CD4-positive, alpha-beta memory T cell (primary cell): ENCODE measurements around the gene STEAP1B. TPM values are rescaled to one million over a fixed set of nuclear protein-coding genes. Genes with fewer than 3 reads are reported as not detected.
A peak's percentile ranks its signal among the peaks of the same experiment; 100 is the strongest.
"Not testable (repeated sequence)": the region's sequence is repeated elsewhere in the genome, so short reads cannot be mapped to it uniquely, and the experiment has no call there.

ENCODE experiments used
- CTCF ChIA-PET: fragments of 350-600 bp; sonication (Branson Sonifier 250); formaldehyde crosslinking; loops from one replicate; lab custom pipeline; 2021; ENCODE audit warnings: inconsistent platforms; ENCODE audit not compliant: partially characterized antibody; lab: Charles Lee
- POLR2A ChIA-PET: fragments of 350-600 bp; sonication (Branson Sonifier 250); formaldehyde crosslinking; loops from one replicate; lab custom pipeline; 2021; ENCODE audit not compliant: partially characterized antibody; lab: Charles Lee
- DNase-seq, 5 donors: peaks; one replicate each; pipeline versions ENCODE4 v3.0.0 to v3.0.0-alpha.2; 2020 to 2022; ENCODE audit warnings: mixed read lengths in 1 of 5
- H3K27ac ChIP-seq: one replicate; pipeline ENCODE4 v1.7.0; 2013; ENCODE audit warnings: low read depth, low read length
- H3K27me3 ChIP-seq: 2 replicates; pipeline ENCODE4 v1.7.0; 2013; ENCODE audit warnings: mild to moderate bottlenecking, low read length, moderate library complexity; ENCODE audit not compliant: insufficient read depth
- H3K36me3 ChIP-seq: 2 replicates; pipeline ENCODE4 v1.7.0; 2013; ENCODE audit warnings: mild to moderate bottlenecking, low read length, moderate library complexity; ENCODE audit not compliant: insufficient read depth
- H3K4me1 ChIP-seq: 2 replicates; pipeline ENCODE4 v1.7.0; 2013; ENCODE audit warnings: mild to moderate bottlenecking, low read length, moderate library complexity; ENCODE audit not compliant: insufficient read depth
- H3K4me3 ChIP-seq, 2 donors: one replicate each; pipeline ENCODE4 v1.7.0; 2013; ENCODE audit warnings: low read length in 2 of 2, mild to moderate bottlenecking in 1 of 2
- H3K9me3 ChIP-seq, 2 donors: one replicate each; pipeline ENCODE4 v1.7.0; 2013; ENCODE audit warnings: low read length in 2 of 2, control low read depth in 1 of 2; ENCODE audit not compliant: control insufficient read depth in 1 of 2
- H3K27ac Mint-ChIP-seq, 7 donors: one replicate each; pipeline ENCODE4 v1.8.0; 2020 to 2021; ENCODE audit warnings: mixed read lengths in 7 of 7, mild to moderate bottlenecking in 6 of 7, inconsistent platforms in 3 of 7, moderate library complexity in 3 of 7
- H3K27me3 Mint-ChIP-seq, 2 donors: one replicate each; pipeline ENCODE4 v1.8.0; 2020 to 2021; ENCODE audit warnings: mixed read lengths in 2 of 2
- H3K36me3 Mint-ChIP-seq, 2 donors: one replicate each; pipeline ENCODE4 v1.8.0; 2020 to 2021; ENCODE audit warnings: mixed read lengths in 2 of 2, inconsistent platforms in 1 of 2, mild to moderate bottlenecking in 1 of 2
- H3K4me1 Mint-ChIP-seq, 4 donors: one replicate each; pipeline ENCODE4 v1.8.0; 2020 to 2021; ENCODE audit warnings: mixed read lengths in 4 of 4, mild to moderate bottlenecking in 1 of 4
- H3K4me3 Mint-ChIP-seq, 8 donors: one replicate each; pipeline ENCODE4 v1.8.0; 2020 to 2021; ENCODE audit warnings: mixed read lengths in 8 of 8, mild to moderate bottlenecking in 7 of 8, moderate library complexity in 6 of 8, inconsistent platforms in 3 of 8
- H3K9me3 Mint-ChIP-seq, 8 donors: one replicate each; pipeline ENCODE4 v1.8.0; 2020 to 2021; ENCODE audit warnings: mixed read lengths in 8 of 8, mild to moderate bottlenecking in 5 of 8, inconsistent platforms in 3 of 8, moderate library complexity in 1 of 8
- intact Hi-C: fragments of 100-400 bp; cut with micrococcal nuclease; formaldehyde crosslinking; loops from one replicate; pipeline ENCODE4 v1.15.1; 2023
- polyA plus RNA-seq, 2 donors: library from polyadenylated mRNA; unstranded; fragments of 300-500 nt; fragmentation: Illumina TruSeq; gene quantifications; one replicate each; pipeline ENCODE4 v1.2.3, GENCODE V29; 2021
- total RNA-seq, 2 experiments: library from RNA; stranded (reverse); gene quantifications; one replicate each; pipeline ENCODE4 v1.2.3, GENCODE V29; 2021

Gene STEAP1B
- total and polyA plus RNA-seq, 4 experiments from 2014 or later = not detected

DNA sequence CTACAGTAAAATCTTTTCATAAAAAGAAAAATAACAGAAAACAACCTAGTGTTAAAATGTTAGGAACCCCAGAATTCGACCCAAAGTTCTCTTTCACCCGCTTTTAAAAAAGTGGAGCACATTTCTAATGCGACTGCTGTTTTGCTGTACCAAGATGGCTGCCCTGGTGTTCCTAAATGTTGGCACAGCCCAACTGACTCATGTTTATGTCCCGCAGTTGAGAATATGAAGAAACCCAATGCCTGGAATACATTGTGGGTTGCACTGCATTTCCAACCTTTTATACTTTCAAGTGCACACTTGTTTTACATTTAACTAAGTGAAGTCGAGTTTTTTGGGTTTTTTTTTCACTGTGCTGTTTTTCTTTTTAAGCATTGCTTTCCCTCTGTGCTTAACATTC, 944 bp downstream of the STEAP1B start:
- H3K36me3 ChIP-seq = no peaks in the 10 kb centered on the region
- H3K27ac ChIP-seq = no peak overlapping the region
- no peaks in the 10 kb centered on the region for H3K4me1 ChIP-seq
- H3K36me3 Mint-ChIP-seq = no peaks in the 10 kb centered on the region
- no peaks in the 10 kb centered on the region for H3K9me3 Mint-ChIP-seq
- no peaks in the 10 kb centered on the region for H3K9me3 ChIP-seq
- no peak overlapping the region for H3K27ac Mint-ChIP-seq
- H3K4me3 ChIP-seq = no peak overlapping the region
- no peak overlapping the region for H3K4me3 Mint-ChIP-seq
- ChIA-PET CTCF (no interaction called here), POLR2A (no interaction called here)
- no peaks in the 10 kb centered on the region for H3K27me3 ChIP-seq
- DNase-seq = no peak
- intact Hi-C loops = no loop called here
- peaks cover 2 to 9% (median 7%) of the 10 kb centered on the region in 4 donors for H3K4me1 Mint-ChIP-seq
- H3K27me3 Mint-ChIP-seq = peaks cover 6 to 18% of the 10 kb centered on the region in 2 donors

GRCh38 chr7:22496912-22497311, 3.1 kb downstream of the STEAP1B start:
- H3K27ac Mint-ChIP-seq = not testable (repeated sequence)

GRCh38 chr7:22496296-22496888, 3.6 kb downstream of the STEAP1B start:
- DNase-seq, H3K27me3 ChIP-seq, H3K4me1 ChIP-seq, H3K27ac ChIP-seq, H3K4me3 Mint-ChIP-seq, intact Hi-C loops, H3K4me3 ChIP-seq, H3K36me3 ChIP-seq, H3K9me3 ChIP-seq, H3K27ac Mint-ChIP-seq, POLR2A ChIA-PET, H3K4me1 Mint-ChIP-seq, H3K36me3 Mint-ChIP-seq, H3K9me3 Mint-ChIP-seq: not testable (repeated sequence)
- peaks cover 6 to 21% of the 10 kb centered on the region in 2 donors for H3K27me3 Mint-ChIP-seq
- CTCF ChIA-PET = interaction anchor here (1.0 to 1.4 kb wide), 2 partner anchors 386 to 393 kb away, joined by 3 to 5 read pairs; no protein-coding TSS in a partner anchor

More at GRCh38 chr7:22496912-22497311, 3.1 kb downstream of the STEAP1B start:
- H3K36me3 Mint-ChIP-seq, DNase-seq, CTCF ChIA-PET, H3K4me3 ChIP-seq, H3K36me3 ChIP-seq, intact Hi-C loops, H3K27me3 ChIP-seq, H3K27ac ChIP-seq, H3K9me3 Mint-ChIP-seq, H3K4me3 Mint-ChIP-seq, H3K4me1 ChIP-seq, POLR2A ChIA-PET, H3K9me3 ChIP-seq, H3K4me1 Mint-ChIP-seq: not testable (repeated sequence)
- peaks cover 6 to 21% of the 10 kb centered on the region in 2 donors for H3K27me3 Mint-ChIP-seq

DNA sequence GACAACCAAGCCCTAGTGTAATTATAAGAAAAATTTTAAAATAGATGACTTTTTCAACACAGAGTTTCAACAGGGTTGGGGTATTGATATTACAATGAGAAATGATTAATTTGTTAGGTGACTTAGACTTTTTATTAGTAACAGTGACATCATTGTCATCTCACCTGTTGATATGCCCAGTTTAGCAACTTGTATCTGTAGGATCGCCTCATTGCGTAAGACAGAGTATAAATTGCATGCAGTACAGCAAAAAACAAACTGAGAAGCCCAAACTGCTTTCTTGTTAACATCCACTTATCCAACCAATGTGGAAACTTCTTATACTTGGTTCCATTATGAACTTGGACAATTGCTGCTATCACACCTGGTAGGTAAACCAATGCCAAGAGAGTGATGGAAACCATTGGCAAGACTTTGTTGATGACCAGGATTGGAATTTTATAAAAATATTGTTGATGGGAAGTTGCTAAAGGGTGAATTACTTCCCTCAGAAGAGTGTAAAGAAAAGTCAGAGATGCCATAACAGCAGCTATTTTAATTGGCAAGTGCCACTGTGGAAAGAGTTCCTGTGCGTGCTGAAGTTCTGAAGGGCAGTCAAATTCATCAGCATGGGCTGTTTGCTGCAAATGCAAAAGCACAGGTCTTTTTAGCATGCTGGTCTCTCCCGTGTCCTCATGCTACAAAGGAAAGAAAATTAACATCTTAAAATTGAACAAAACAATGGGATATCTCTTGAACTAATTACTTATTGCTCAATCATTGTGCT, 6.6 kb downstream of the STEAP1B start:
- H3K9me3 ChIP-seq, intact Hi-C loops, H3K4me1 ChIP-seq, H3K9me3 Mint-ChIP-seq, H3K27me3 ChIP-seq, H3K4me3 Mint-ChIP-seq, CTCF ChIA-PET, H3K36me3 ChIP-seq, H3K4me3 ChIP-seq, DNase-seq, H3K4me1 Mint-ChIP-seq, H3K36me3 Mint-ChIP-seq, POLR2A ChIA-PET, H3K27ac Mint-ChIP-seq, H3K27ac ChIP-seq: not testable (repeated sequence)
- H3K27me3 Mint-ChIP-seq = peaks cover 6 to 12% of the 10 kb centered on the region in 2 donors

- POLR2A ChIA-PET = no interaction called here
- no peaks in the 10 kb centered on the region for H3K9me3 Mint-ChIP-seq
- H3K27me3 Mint-ChIP-seq = peaks cover 3 to 6% of the 10 kb centered on the region in 2 donors
- no peak overlapping the region for H3K4me3 ChIP-seq
- CTCF ChIA-PET = interaction anchor here (1.3 to 3.6 kb wide), 3 partner anchors 9 to 385 kb away, joined by 4 to 24 read pairs (median 20); no protein-coding TSS in a partner anchor
- peak; percentile 43 to 57 (median 48) for DNase-seq
- H3K27ac ChIP-seq = no peak overlapping the region
- intact Hi-C loops = loop anchor here (1.0 kb wide), 2 partner anchors 379 to 386 kb away; no protein-coding TSS in a partner anchor
- H3K9me3 ChIP-seq = no peaks in the 10 kb centered on the region
- no peaks in the 10 kb centered on the region for H3K36me3 ChIP-seq
- no peak overlapping the region for H3K27ac Mint-ChIP-seq
- H3K36me3 Mint-ChIP-seq = no peaks in the 10 kb centered on the region
- no peaks in the 10 kb centered on the region for H3K4me1 ChIP-seq
- no peak overlapping the region for H3K4me3 Mint-ChIP-seq
- no peaks in the 10 kb centered on the region for H3K27me3 ChIP-seq
- H3K4me1 Mint-ChIP-seq = no peaks in the 10 kb centered on the region
Measured at GRCh38 chr7:22488643-22489462, 11.1 kb downstream of the STEAP1B start.

DNA sequence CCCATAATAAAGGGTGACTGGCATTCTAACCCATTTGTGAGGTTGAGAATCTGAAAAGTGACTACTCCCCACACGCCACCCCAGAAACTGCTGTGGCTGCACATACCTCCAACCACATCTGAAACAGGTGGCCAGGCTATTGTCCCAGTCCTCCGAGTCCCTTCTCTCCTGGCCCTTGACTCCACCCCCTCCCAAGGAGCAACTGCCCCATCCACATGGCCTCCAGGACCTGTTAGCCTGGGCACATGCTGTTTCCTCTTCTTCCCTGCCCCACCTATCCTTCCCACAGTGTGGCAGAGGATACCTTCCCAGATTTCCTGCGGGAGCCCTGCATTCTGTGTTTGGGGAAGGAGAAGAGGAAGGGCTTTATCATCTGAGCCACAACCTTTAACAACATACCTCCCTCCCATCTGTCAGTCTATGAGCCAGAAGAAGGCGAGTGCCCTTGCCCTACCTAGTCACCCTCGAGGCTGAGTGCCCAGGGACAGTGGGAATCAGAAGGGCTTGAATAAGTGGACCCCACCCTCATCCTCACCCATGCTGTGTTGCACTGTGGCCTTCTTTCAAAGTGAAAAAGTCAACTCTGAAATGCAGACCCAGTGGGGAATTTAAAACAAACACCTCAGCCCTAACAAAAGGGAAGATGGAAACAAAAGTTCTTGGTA, 11.9 kb downstream of the STEAP1B start:
- intact Hi-C loops = no loop called here
- ChIA-PET CTCF (interaction anchor here (0.7 kb wide), 1 partner anchor 59 kb away, joined by 3 read pairs; no protein-coding TSS in a partner anchor), POLR2A (no interaction called here)
- Histone ChIP-seq H3K36me3 (no peaks in the 10 kb centered on the region), H3K27me3 (no peaks in the 10 kb centered on the region), H3K27ac (no peak overlapping the region), H3K9me3 (no peaks in the 10 kb centered on the region), H3K4me3 (no peak overlapping the region), H3K4me1 (no peaks in the 10 kb centered on the region)
- Mint-ChIP-seq H3K9me3 (no peaks in the 10 kb centered on the region), H3K36me3 (no peaks in the 10 kb centered on the region), H3K27me3 (peaks cover 1 to 3% of the 10 kb centered on the region in 2 donors), H3K4me3 (no peak overlapping the region), H3K27ac (no peak overlapping the region), H3K4me1 (no peaks in the 10 kb centered on the region)
- no peak for DNase-seq
